ENCODE results near the gene ARMH3. TPM values are rescaled to one million over a fixed set of nuclear protein-coding genes. Genes with fewer than 3 reads are reported as not detected.

The ARMH3 gene
- total RNA-seq, 1 donor from 2014 or later, result 26.4 TPM

GRCh38 chr10:101950213-101950612 lies 105.8 kb downstream of the ARMH3 start:
- intact Hi-C loops (cut with micrococcal nuclease), result no loop called here

GRCh38 chr10:101941871-101942270 lies 114.1 kb downstream of the ARMH3 start:
- intact Hi-C loops (cut with micrococcal nuclease), result no loop called here

- intact Hi-C loops (cut with micrococcal nuclease), result no loop called here
These were observed 115.1 kb downstream of the ARMH3 start for GRCh38 chr10:101940916-101941315.

- intact Hi-C loops (cut with micrococcal nuclease), result no loop called here
These were observed 116.2 kb downstream of the ARMH3 start for GRCh38 chr10:101939729-101940128.

- intact Hi-C loops (cut with micrococcal nuclease), result no loop called here
These were observed 116.8 kb downstream of the ARMH3 start for GRCh38 chr10:101939008-101939648.

GRCh38 chr10:101938305-101939007 lies 117.5 kb downstream of the ARMH3 start:
- intact Hi-C loops (cut with micrococcal nuclease), result no loop called here

GRCh38 chr10:101935431-101935830 lies 120.5 kb downstream of the ARMH3 start:
- intact Hi-C loops (cut with micrococcal nuclease), result no loop called here

GRCh38 chr10:101934686-101935305 lies 121.2 kb downstream of the ARMH3 start:
- intact Hi-C loops (cut with micrococcal nuclease), result no loop called here

DNA sequence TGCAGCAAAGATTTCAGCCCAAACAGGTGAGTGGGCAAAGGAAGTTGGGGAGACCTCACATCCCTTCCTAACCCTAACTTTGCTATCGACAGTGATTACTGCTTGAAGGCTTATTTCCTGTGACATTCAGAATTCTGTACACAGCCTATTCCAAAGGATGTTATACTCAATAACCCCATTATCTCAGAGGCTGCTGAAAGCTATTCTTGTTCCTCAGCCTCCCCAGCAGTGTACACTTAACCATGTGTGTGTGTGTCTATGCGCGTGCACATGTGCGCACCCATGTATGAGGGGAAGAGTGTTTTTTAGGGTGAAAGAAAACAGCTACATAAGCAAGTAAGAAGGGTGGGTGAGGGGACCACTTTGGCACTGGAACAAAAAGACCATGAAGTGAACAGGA lies 122.0 kb downstream of the ARMH3 start:
- intact Hi-C loops (cut with micrococcal nuclease), result no loop called here

- intact Hi-C loops (cut with micrococcal nuclease), result no loop called here
These were observed 123.8 kb downstream of the ARMH3 start for GRCh38 chr10:101932183-101932582.

- intact Hi-C loops (cut with micrococcal nuclease), result no loop called here
These were observed 130.9 kb downstream of the ARMH3 start for GRCh38 chr10:101925027-101925426.

DNA sequence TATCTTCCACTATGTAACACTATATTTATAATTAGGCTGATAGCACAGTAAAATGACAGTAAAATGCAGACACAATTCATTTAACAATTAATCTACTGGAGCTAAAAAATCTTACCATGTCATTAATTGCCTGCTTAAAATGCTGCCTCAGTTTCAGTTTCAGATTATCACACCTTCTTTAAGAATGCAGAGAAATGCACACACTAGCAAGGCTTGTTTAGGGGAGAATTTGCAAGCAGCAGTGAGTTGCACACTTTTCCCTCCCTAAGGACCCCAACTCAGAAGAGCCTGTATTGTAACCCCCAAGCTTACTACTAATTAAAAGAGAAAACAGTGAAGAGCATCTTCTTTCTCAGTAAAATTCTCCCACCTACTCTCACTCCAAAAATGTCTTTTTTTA lies 132.7 kb downstream of the ARMH3 start:
- intact Hi-C loops (cut with micrococcal nuclease), result no loop called here

- intact Hi-C loops (cut with micrococcal nuclease), result no loop called here
These were observed 133.1 kb downstream of the ARMH3 start for GRCh38 chr10:101922846-101923245.

- intact Hi-C loops (cut with micrococcal nuclease), result no loop called here
These were observed 135.4 kb downstream of the ARMH3 start for GRCh38 chr10:101920546-101920945.

- intact Hi-C loops (cut with micrococcal nuclease), result no loop called here
These were observed 136.8 kb downstream of the ARMH3 start for GRCh38 chr10:101919026-101919770.

DNA sequence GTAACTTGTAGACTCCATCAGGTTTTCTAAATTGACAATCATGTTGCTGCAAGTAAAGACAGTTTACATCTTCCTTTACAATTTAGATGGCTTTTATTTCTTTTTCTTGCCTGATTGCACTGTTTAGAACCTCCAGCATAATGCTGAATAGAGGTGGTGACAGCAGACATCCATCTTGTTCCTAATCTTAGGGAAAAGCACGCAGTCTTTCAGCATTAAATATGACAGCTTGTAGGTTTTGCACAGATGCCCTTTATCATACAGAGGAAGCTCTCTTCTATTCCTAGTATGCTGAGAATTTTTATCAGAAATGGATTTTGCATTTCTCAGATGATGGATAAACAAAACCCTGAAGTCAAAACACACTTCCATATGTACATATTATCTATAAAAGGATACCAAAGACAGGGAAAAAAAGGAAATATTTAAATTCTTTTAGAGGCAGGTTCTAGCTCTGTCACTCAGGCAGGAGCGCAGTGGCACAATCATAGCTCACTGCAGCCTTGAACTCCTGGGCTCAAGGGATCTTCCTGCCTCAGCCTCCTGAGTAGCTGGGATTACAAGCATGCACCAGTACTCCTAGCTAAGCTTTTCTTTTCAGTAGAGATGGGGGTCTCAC lies 143.3 kb downstream of the ARMH3 start:
- intact Hi-C loops (cut with micrococcal nuclease), result no loop called here

DNA sequence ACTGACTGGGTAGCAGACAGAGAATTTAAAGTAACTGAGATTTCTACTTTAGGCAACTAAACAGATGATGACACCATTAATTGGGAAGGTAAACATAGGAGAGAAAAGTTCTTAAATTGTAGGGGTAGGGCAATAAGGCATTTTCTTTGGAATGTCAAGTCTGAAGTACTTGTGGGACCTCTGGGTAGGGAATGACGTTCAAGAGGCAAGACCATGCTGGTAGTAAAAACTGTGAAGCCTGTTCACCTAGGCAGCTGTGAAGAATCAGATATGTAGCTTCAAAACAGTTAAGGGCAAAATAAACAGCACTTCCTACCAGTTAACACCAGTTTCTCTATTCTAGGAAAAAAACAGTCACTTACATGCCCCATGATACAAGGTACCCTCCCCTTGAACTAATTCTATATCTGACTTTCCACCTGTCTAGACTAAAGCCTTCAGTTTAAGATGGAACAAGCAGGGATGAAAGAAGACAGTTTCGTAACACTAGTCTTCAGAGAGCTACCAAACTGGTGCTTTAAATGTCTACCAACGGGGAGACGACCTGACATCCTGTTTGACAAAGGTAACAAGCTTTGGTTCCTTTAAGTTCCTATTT lies 149.3 kb downstream of the ARMH3 start:
- intact Hi-C loops (cut with micrococcal nuclease), result no loop called here

DNA sequence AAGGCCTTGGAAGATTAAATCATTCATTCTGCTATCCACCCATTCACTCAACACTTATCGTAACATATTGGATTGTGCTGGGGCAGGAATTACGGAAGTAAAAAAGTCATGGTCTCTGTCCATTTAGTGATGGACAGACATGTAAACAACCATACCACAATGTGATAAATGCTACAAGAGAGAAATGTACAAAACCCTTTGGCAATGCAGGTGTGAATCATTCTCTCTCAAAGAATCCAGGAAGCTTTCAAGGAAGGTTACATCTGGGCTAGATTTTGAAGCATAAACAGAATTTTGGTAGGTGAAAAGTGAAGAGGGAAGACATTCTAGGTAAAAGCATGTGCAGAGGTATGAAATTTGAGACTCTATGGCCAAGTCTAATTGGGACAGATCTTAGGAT lies 150.7 kb downstream of the ARMH3 start:
- intact Hi-C loops (cut with micrococcal nuclease), result no loop called here

- intact Hi-C loops (cut with micrococcal nuclease), result no loop called here
These were observed 152.0 kb downstream of the ARMH3 start for GRCh38 chr10:101903827-101904550.

GRCh38 chr10:101902820-101903145 lies 153.2 kb downstream of the ARMH3 start:
- intact Hi-C loops (cut with micrococcal nuclease), result no loop called here

All from T-helper 2 cell treated with Interferon-gamma antibody and Interleukin-4, amounts not matched to agents 100 ng/mL and 5 ng/mL, for 36 hours (primary cell).